ENCODE results near the gene MLPH.

DNA sequence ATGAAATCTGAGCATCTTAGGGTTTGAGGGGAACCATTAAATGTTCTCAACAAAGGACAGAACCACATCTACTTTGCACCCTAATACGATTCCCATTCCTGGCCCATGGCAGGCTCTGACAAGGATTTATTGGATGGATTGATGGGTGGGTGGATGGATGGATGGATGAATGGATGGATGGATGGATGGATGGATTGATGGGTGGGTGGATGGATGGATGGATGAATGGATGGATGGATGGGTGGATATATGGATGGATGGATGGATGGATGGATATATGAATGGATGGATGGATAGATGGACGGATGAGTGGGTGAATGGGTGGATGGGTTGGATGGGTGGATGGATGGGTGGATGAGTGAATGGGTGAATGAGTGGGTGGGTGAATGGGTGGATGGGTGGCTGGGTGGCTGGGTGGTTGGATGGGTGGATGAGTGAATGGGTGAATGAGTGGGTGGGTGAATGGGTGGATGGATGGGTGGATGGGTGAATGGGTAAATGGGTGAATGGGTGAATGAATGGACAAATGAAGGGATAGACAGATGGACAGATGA is 29.6 kb upstream of the MLPH start:
- TF ChIP-seq, protein P1, sequence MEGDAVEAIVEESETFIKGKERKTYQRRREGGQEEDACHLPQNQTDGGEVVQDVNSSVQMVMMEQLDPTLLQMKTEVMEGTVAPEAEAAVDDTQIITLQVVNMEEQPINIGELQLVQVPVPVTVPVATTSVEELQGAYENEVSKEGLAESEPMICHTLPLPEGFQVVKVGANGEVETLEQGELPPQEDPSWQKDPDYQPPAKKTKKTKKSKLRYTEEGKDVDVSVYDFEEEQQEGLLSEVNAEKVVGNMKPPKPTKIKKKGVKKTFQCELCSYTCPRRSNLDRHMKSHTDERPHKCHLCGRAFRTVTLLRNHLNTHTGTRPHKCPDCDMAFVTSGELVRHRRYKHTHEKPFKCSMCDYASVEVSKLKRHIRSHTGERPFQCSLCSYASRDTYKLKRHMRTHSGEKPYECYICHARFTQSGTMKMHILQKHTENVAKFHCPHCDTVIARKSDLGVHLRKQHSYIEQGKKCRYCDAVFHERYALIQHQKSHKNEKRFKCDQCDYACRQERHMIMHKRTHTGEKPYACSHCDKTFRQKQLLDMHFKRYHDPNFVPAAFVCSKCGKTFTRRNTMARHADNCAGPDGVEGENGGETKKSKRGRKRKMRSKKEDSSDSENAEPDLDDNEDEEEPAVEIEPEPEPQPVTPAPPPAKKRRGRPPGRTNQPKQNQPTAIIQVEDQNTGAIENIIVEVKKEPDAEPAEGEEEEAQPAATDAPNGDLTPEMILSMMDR (IDR thresholded peaks at IDR 0.05), result no peak
- TF ChIP-seq POLR2A (IDR thresholded peaks at IDR 0.05), result no peak
